Measurements from ENCODE around the gene SIRT2.
"Not testable (repeated sequence)": the region's sequence is repeated elsewhere in the genome, so short reads cannot be mapped to it uniquely, and the experiment has no call there.

DNA sequence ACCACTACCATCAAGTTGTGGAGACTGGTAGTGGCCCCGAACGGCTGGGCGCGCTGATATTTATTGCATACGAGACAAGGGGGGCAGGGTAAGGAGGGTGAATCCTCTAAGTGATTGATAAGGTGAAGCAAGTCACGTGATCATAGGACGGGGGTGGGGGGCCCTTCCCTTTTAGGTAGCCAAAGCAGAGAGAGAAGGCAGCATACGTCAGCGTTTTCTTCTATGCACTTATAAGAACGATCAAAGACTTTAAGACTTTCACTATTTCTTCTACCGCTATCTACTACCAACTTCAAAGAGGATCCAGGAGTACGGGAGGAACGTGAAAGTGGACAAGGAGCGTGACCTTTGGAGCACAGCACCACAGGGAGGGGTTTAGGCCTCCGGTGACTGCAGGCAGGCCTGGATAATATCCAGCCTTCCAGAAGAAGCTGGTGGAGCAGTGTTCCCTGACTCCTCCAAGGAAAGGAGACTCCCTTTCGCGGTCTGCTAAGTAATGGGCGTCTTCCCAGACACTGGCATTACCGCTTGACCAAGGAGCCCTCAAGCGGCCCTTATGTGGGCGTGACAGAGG lies 39.7 kb downstream of the SIRT2 start:
- TF ChIP-seq, protein P1, sequence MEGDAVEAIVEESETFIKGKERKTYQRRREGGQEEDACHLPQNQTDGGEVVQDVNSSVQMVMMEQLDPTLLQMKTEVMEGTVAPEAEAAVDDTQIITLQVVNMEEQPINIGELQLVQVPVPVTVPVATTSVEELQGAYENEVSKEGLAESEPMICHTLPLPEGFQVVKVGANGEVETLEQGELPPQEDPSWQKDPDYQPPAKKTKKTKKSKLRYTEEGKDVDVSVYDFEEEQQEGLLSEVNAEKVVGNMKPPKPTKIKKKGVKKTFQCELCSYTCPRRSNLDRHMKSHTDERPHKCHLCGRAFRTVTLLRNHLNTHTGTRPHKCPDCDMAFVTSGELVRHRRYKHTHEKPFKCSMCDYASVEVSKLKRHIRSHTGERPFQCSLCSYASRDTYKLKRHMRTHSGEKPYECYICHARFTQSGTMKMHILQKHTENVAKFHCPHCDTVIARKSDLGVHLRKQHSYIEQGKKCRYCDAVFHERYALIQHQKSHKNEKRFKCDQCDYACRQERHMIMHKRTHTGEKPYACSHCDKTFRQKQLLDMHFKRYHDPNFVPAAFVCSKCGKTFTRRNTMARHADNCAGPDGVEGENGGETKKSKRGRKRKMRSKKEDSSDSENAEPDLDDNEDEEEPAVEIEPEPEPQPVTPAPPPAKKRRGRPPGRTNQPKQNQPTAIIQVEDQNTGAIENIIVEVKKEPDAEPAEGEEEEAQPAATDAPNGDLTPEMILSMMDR (IDR thresholded peaks at IDR 0.05; ENCODE audit: insufficient read depth, low read length, poor library complexity, severe bottlenecking), result not testable (repeated sequence)
- TF ChIP-seq EZH2phosphoT487 (conservative IDR thresholded peaks at IDR 0.05; ENCODE audit: low read length), result not testable (repeated sequence)
